MM.1S (cell line): ENCODE results near the gene SH3GL3.

Source experiments
- CTCF ChIP-seq: fragments of 300-600 bp; sonication (generic); IDR thresholded peaks from 2 replicates; pipeline ENCODE4 v1.5.1; 2016; ENCODE audit warnings: antibody characterized with exemption, low read length, mixed read lengths
- EZH2 ChIP-seq: fragments of 300-600 bp; sonication (generic); optimal IDR thresholded peaks from 2 replicates; pipeline ENCODE3; 2017; ENCODE audit warnings: low read depth, mild to moderate bottlenecking, antibody characterized with exemption, low read length, mixed read lengths
- EZH2phosphoT487 ChIP-seq: fragments of 300-600 bp; sonication (generic); IDR thresholded peaks from 2 replicates; pipeline ENCODE4 v1.6.1; 2018; ENCODE audit warnings: antibody characterized with exemption, low read length

GRCh38 chr15:83503595-83504364 lies 56.6 kb downstream of the SH3GL3 start:
- TF ChIP-seq EZH2 (no peak), CTCF (no peak), EZH2phosphoT487 (no peak)
